Measurements from ENCODE around the gene PCGF3.
"Not testable (repeated sequence)": the region's sequence is repeated elsewhere in the genome, so short reads cannot be mapped to it uniquely, and the experiment has no call there.

The PCGF3 gene

GRCh38 chr4:668219-668618, 37.4 kb upstream of the PCGF3 start:
- DNase-seq = not testable (repeated sequence)

GRCh38 chr4:669806-670559, 35.6 kb upstream of the PCGF3 start:
- DNase-seq = not testable (repeated sequence)

GRCh38 chr4:671769-672168, 33.9 kb upstream of the PCGF3 start:
- DNase-seq = no peak

GRCh38 chr4:673349-674091, 32.1 kb upstream of the PCGF3 start:
- no peak for DNase-seq

GRCh38 chr4:674172-675035, 31.2 kb upstream of the PCGF3 start, which contains the start of the genes ATP5ME and MYL5:
Gene ATP5ME (minus strand): TSS chr4:674276. CDS start chr4:674247, 29 bp downstream.
Gene MYL5 (plus strand): TSS chr4:674542. CDS start chr4:678027, 3,485 bp downstream.
- peak; percentile 63 for DNase-seq

- no peak for DNase-seq
These were observed 30.4 kb upstream of the PCGF3 start for GRCh38 chr4:675036-675882.

GRCh38 chr4:675980-676870, 29.4 kb upstream of the PCGF3 start:
- no peak for DNase-seq

- no peak for DNase-seq
These were observed 28.8 kb upstream of the PCGF3 start for GRCh38 chr4:676871-677235.

- DNase-seq = no peak
These were observed 28.0 kb upstream of the PCGF3 start for GRCh38 chr4:677431-678293.

- no peak for DNase-seq
These were observed 27.1 kb upstream of the PCGF3 start for GRCh38 chr4:678331-679103.

GRCh38 chr4:679104-679481, 26.5 kb upstream of the PCGF3 start:
- no peak for DNase-seq

- no peak for DNase-seq
These were observed 26.0 kb upstream of the PCGF3 start for GRCh38 chr4:679629-680028.

GRCh38 chr4:680091-680490, 25.5 kb upstream of the PCGF3 start:
- DNase-seq = no peak

- DNase-seq = no peak
These were observed 25.1 kb upstream of the PCGF3 start for GRCh38 chr4:680551-680927.

- no peak for DNase-seq
These were observed 24.5 kb upstream of the PCGF3 start for GRCh38 chr4:680928-681645.

- DNase-seq = no peak
These were observed 23.7 kb upstream of the PCGF3 start for GRCh38 chr4:681736-682451.

- no peak for DNase-seq
These were observed 23.0 kb upstream of the PCGF3 start for GRCh38 chr4:682490-683172.
